Bladder microvascular endothelial cell (primary cell): ENCODE data around the gene ZNF142. TPM values are rescaled to one million over a fixed set of nuclear protein-coding genes. Genes with fewer than 3 reads are reported as not detected.

Source experiments
- total RNA-seq: library from RNA; depleted of rRNA; stranded (reverse); fragments of >200 nt; gene quantifications from 2 replicates; pipeline ENCODE4 v1.2.3, GENCODE V29; 2014

The ZNF142 gene
- 4.0 and 10.2 TPM in 2 replicates for total RNA-seq

GRCh38 chr2:218659258-218659987 is at the start of gene ZNF142, which contains the start of gene BCS1L:
Gene ZNF142, minus strand, starts transcription at chr2:218659623. Its CDS starts 3,194 bp downstream, at chr2:218656429.
Gene BCS1L, plus strand, starts transcription at chr2:218659683. Its CDS starts 1,305 bp downstream, at chr2:218660988.

DNA sequence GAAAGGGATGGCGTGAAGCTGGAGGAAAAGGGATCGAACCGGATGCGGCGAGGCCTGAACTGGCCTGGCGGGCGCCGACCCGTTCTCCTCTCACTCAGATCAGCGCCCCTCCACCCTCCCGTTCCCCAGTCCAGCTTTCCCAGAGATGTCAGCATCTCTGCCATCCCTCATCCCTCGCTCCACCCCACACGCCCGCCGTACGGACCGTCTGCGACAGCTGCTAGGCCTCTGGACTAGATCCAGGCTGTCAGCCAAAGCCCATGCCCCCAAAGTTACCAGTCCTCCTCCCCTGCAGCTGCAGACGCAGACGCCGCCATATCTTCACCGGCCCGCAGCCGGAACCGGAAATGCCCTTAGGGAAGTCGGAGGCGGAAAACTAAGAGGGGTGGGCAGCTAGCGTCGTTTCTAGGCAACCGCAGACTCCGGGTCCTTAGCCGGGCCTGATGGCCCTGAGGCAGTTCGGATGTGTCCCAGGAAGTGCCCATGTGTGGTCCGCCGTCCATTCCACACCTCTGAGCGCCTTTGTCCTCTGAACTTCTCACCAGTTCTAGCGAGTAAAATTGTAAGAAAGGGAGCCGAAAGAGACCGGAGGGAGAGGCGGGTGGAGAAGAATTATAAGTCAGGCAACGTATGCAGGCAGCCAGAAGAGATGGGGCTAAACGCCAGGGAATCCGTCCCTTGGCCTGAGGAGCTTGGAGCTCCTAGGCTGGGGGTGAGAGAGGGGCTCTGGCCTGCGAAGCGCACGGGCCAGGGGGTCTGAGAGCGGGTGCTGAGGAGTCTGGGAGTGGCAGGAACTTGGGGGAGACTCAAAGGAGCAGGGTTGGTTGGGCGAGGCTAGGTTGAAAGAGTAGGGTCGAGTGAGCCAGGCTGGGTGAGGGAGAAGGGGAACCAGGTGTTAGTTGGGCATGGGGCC is 12.5 kb upstream of the ZNF142 start, which contains the start of the genes RNF25 and STK36:
RNF25 (minus strand) TSS at position 349 of the 913 bp plus-strand sequence; CDS start at position 317, 32 bp downstream.
STK36 (plus strand) TSS at position 433 of the 913 bp plus-strand sequence. CDS start 744 bp downstream, outside the sequence.

GRCh38 chr2:218607436-218608115 is 51.8 kb downstream of the ZNF142 start, which contains the start of gene PLCD4:
Gene PLCD4, plus strand, starts transcription at chr2:218607899. Its CDS starts 7,841 bp downstream, at chr2:218615740.

Other genes with a start within 250 kb of the ZNF142 start
- 0.06 TPM in 1 of 2 replicates, not detected in the other for gene VIL1, start 240.5 kb downstream of the ZNF142 start, total RNA-seq
- 8.1 and 15.1 TPM in 2 replicates for gene USP37, start 91.3 kb downstream of the ZNF142 start, total RNA-seq
- 32.7 and 54.7 TPM in 2 replicates for gene CNOT9, start 90.8 kb downstream of the ZNF142 start, total RNA-seq
- gene PLCD4, start 51.7 kb downstream of the ZNF142 start, total RNA-seq: 0.32 and 1.5 TPM in 2 replicates
- 33.8 and 42.5 TPM in 2 replicates for gene BCS1L, start 60 bp upstream of the ZNF142 start, total RNA-seq
- gene RNF25, start 12.4 kb upstream of the ZNF142 start, total RNA-seq: 25.4 and 37.7 TPM in 2 replicates
- gene STK36, start 12.5 kb upstream of the ZNF142 start, total RNA-seq: 6.6 and 21.6 TPM in 2 replicates
- 4.4 and 12.0 TPM in 2 replicates for gene TTLL4, start 51.2 kb upstream of the ZNF142 start, total RNA-seq
- gene CYP27A1, start 122.5 kb upstream of the ZNF142 start, total RNA-seq: 5.5 and 23.7 TPM in 2 replicates
- not detected in 2 replicates for gene PRKAG3, start 172.2 kb upstream of the ZNF142 start, total RNA-seq
- gene WNT6, start 200.2 kb upstream of the ZNF142 start, total RNA-seq: not detected in 2 replicates
- gene WNT10A, start 221.2 kb upstream of the ZNF142 start, total RNA-seq: not detected in 2 replicates